Measurements from ENCODE around the gene THOC6. TPM values are rescaled to one million over a fixed set of nuclear protein-coding genes. Genes with fewer than 3 reads are reported as not detected.

Gene THOC6
- total RNA-seq, 1 experiment from 2014 or later: 68.2 TPM

GRCh38 chr16:3049921-3050481 lies 26.2 kb downstream of the THOC6 start:
- no CpG with 5 or more reads among the region's 26 CpGs for WGBS (ENCODE audit: extremely low coverage, insufficient read length, low lambda C conversion rate)

More at GRCh38 chr16:3049921-3050481, 26.2 kb downstream of the THOC6 start:
- Histone ChIP-seq H2BK15ac (ENCODE audit: low read depth, low read length) (no peak overlapping the region), H2AK5ac (ENCODE audit: insufficient read length, low read length) (no peak overlapping the region), H3K56ac (ENCODE audit: insufficient read length, low read depth, low read length) (no peak overlapping the region), H4K20me1 (ENCODE audit: control insufficient read depth, insufficient read depth, insufficient read length) (no peaks in the 10 kb centered on the region), H4K8ac (replicated peaks; ENCODE audit: insufficient read length, low read depth, low read length) (no peak overlapping the region), H2BK120ac (ENCODE audit: low read depth, low read length, poor library complexity, severe bottlenecking) (no peak overlapping the region), H3K79me2 (ENCODE audit: insufficient read depth, low read length) (no peaks in the 10 kb centered on the region), H4K5ac (ENCODE audit: insufficient read length, low read depth, low read length) (no peak overlapping the region), H3K79me1 (ENCODE audit: insufficient read depth, low read depth, low read length, poor library complexity, severe bottlenecking) (no peaks in the 10 kb centered on the region), H3K4me2 (ENCODE audit: insufficient read depth, insufficient read length, low read length) (no peak overlapping the region), H3K18ac (ENCODE audit: insufficient read length, low read depth, low read length) (no peak overlapping the region), H3K14ac (ENCODE audit: insufficient read depth, low read length) (no peak overlapping the region), H2BK12ac (ENCODE audit: insufficient read length, low read depth, low read length) (no peak overlapping the region), H3K9ac (ENCODE audit: extremely low read depth, insufficient read length, low read length) (no peak overlapping the region), H2BK5ac (ENCODE audit: insufficient read length, low read length) (no peak overlapping the region), H3K9me3 (ENCODE audit: control insufficient read depth, low read depth, low read length) (no peaks in the 10 kb centered on the region), H3K27me3 (ENCODE audit: insufficient read depth, low read length) (peaks cover 2% of the 10 kb centered on the region; the same call in 1 of the 2 replicates), H3T11ph (ENCODE audit: low read length) (no peak overlapping the region), H2BK20ac (ENCODE audit: low read depth, low read length, poor library complexity, severe bottlenecking) (no peak overlapping the region), H2AFZ (ENCODE audit: low read length) (no peak overlapping the region), H3K4ac (ENCODE audit: low read depth, low read length) (no peak overlapping the region), H3K27ac (ENCODE audit: insufficient read length, low read depth, low read length) (no peak overlapping the region), H3K23me2 (ENCODE audit: insufficient read length, low read depth, low read length, poor library complexity, severe bottlenecking) (peaks cover 20% of the 10 kb centered on the region), H4K91ac (ENCODE audit: insufficient read length, low read depth, low read length) (no peak overlapping the region), H3K4me1 (ENCODE audit: insufficient read depth, low read length) (no peaks in the 10 kb centered on the region), H3K23ac (ENCODE audit: insufficient read length, low read depth, low read length) (no peak overlapping the region)
- H3K9me3 Mint-ChIP-seq: no peaks in the 10 kb centered on the region; a peak in 2 of 5 replicates
- H3K36me3 Mint-ChIP-seq (ENCODE audit: insufficient read depth in 1 of 3, low read depth in 3 of 3): peaks cover 18 to 41% (median 25%) of the 10 kb centered on the region in 3 experiments
- H3K27me3 Mint-ChIP-seq (ENCODE audit: low read depth): peaks cover 62% of the 10 kb centered on the region
- H3K4me3 Mint-ChIP-seq: no peak overlapping the region
- no peak for TF ChIP-seq CTCF (conservative IDR thresholded peaks at IDR 0.05)
- H3K27ac Mint-ChIP-seq: no peak overlapping the region
- peaks cover 8 to 15% of the 10 kb centered on the region in 2 experiments for H3K4me1 Mint-ChIP-seq
- no peak for DNase-seq

Data from H9 (cell line).